Measurements from ENCODE around the gene KL.

GRCh38 chr13:33031277-33031676, 15.1 kb downstream of the KL start:
- no peak for TF ChIP-seq POLR2A (IDR thresholded peaks at IDR 0.05)
- TF ChIP-seq CTCF (IDR thresholded peaks at IDR 0.05 in 4 of 5, conservative IDR thresholded peaks at IDR 0.05 in 1 of 5): no peak

All from gastrocnemius medialis (tissue), 4 donors.